Measurements from ENCODE around the gene RBBP7. TPM values are rescaled to one million over a fixed set of nuclear protein-coding genes. Genes with fewer than 3 reads are reported as not detected.

Gene RBBP7
- total and polyA plus RNA-seq, 2 donors (not counting 3 experiments of a cell fraction or from before 2014, with no cell fraction given): 81.5 to 130 TPM

- POLR2A ChIA-PET: interaction anchor here (0.6 kb wide), 1 partner anchor 8 kb away, joined by 4 read pairs; no protein-coding TSS in a partner anchor
- H3K36me3 ChIP-seq (ENCODE audit: control insufficient read depth in 2 of 2, extremely low read depth in 1 of 2, insufficient read depth in 2 of 2, low read length in 2 of 2): no peaks in the 10 kb centered on the region
- no peak for FAIRE-seq
- H3K9ac ChIP-seq (replicated peaks; ENCODE audit: extremely low read depth, insufficient read depth, low read length): no peak overlapping the region
- H3K9me3 ChIP-seq (replicated peaks; ENCODE audit: control insufficient read depth, insufficient read depth, low read length): no peaks in the 10 kb centered on the region
- intact Hi-C loops (cut with micrococcal nuclease) (no loop called here), dilution Hi-C loops (cut with MboI; ENCODE audit: extremely low pct_ligation_motif_present, low sequenced_read_pairs) (no loop called here)
- H3K79me2 ChIP-seq (ENCODE audit: control insufficient read depth, insufficient read depth, low read length): no peaks in the 10 kb centered on the region
- H3K27me3 ChIP-seq (ENCODE audit: control insufficient read depth in 2 of 2, insufficient read depth in 2 of 2, low read length in 2 of 2): no peaks in the 10 kb centered on the region
- H3K9me1 ChIP-seq (replicated peaks; ENCODE audit: control insufficient read depth, extremely low read depth, insufficient read depth, low read length): no peaks in the 10 kb centered on the region
- no peaks in the 10 kb centered on the region for H4K20me1 ChIP-seq (replicated peaks; ENCODE audit: control insufficient read depth, extremely low read depth, insufficient read depth, low read length)
- TF ChIP-seq POLR2A (IDR thresholded peaks at IDR 0.05; ENCODE audit: low read depth, low read length): no peak
- no peak for TF ChIP-seq MAX (IDR thresholded peaks at IDR 0.05; ENCODE audit: insufficient read depth, insufficient read length)
- TF ChIP-seq GATA2 (IDR thresholded peaks at IDR 0.05; ENCODE audit: insufficient read depth, insufficient read length, low read depth, low read length): no peak
- no peak for TF ChIP-seq POLR2AphosphoS5 (IDR thresholded peaks at IDR 0.05; ENCODE audit: insufficient read depth, low read depth, low read length)
- no peak for TF ChIP-seq EZH2 (IDR thresholded peaks at IDR 0.05; ENCODE audit: borderline replicate concordance, low read depth, low read length, severe bottlenecking)
- no peak for TF ChIP-seq CTCF (IDR thresholded peaks at IDR 0.05; ENCODE audit: extremely low read depth in 1 of 2, insufficient read depth in 1 of 2, low read depth in 1 of 2, low read length in 2 of 2)
- TF ChIP-seq JUN (IDR thresholded peaks at IDR 0.05; ENCODE audit: borderline replicate concordance, insufficient read depth, insufficient read length, low read depth): no peak
- no peak for TF ChIP-seq FOS (IDR thresholded peaks at IDR 0.05; ENCODE audit: borderline replicate concordance, insufficient read depth, low read length)
- no peak for TF ChIP-seq MYC (IDR thresholded peaks at IDR 0.05; ENCODE audit: low read depth, low read length)
- no TSS peak for BruUV-seq (replicated peaks)
- no peak overlapping the region for H3K27ac ChIP-seq (ENCODE audit: insufficient read depth, low read depth, low read length)
- H2AFZ ChIP-seq (ENCODE audit: low read depth, low read length): no peak overlapping the region
- H3K4me3 ChIP-seq (replicated peaks in 1 of 3; ENCODE audit: insufficient read depth in 1 of 3, low read depth in 1 of 3, low read length in 3 of 3): no peak overlapping the region
- CTCF ChIA-PET: interaction anchor here (0.7 to 2.2 kb wide), 4 partner anchors 11 to 143 kb away, joined by 3 to 7 read pairs (median 6); no protein-coding TSS in a partner anchor
- no peaks in the 10 kb centered on the region for H3K4me1 ChIP-seq (ENCODE audit: control insufficient read depth, extremely low read depth, insufficient read depth, low read length)
- H3K4me2 ChIP-seq (ENCODE audit: insufficient read depth, low read length): no peak overlapping the region
- DNase-seq (ENCODE audit: low read depth, low spot score): no peak
Observed at GRCh38 chrX:16903274-16904022, 33.3 kb upstream of the RBBP7 start.

Measured in endothelial cell of umbilical vein (primary cell).